Mucosa of descending colon (tissue), 3 donors: Measurements from ENCODE around the gene NCF2. TPM values are rescaled to one million over a fixed set of nuclear protein-coding genes. Genes with fewer than 3 reads are reported as not detected.

ENCODE experiments used
- ATAC-seq: fragments of 200-7000 bp; cut with Tn5 transposase; one replicate; pipeline ENCODE4 v1.9.1; 2020; ENCODE audit warnings: mild to moderate bottlenecking, moderate library complexity
- DNase-seq, 3 donors: peaks; one replicate each; pipeline ENCODE4 v3.0.0-alpha.2; 2020
- H3K36me3 ChIP-seq: fragments of 200-600 bp; one replicate; pipeline ENCODE4 v1.8.0; 2021; ENCODE audit warnings: low read depth, mild to moderate bottlenecking
- H3K4me1 ChIP-seq: fragments of 200-600 bp; one replicate; pipeline ENCODE4 v1.8.0; 2021; ENCODE audit warnings: low read depth, mild to moderate bottlenecking
- H3K4me3 ChIP-seq: fragments of 200-600 bp; one replicate; pipeline ENCODE4 v1.8.0; 2021; ENCODE audit warnings: mild to moderate bottlenecking
- H3K9me3 ChIP-seq: fragments of 200-600 bp; one replicate; pipeline ENCODE4 v1.8.0; 2021; ENCODE audit warnings: mild to moderate bottlenecking
- intact Hi-C, 2 donors: fragments of 100-400 bp; cut with DNase I in 1 of 2; cut with micrococcal nuclease in 1 of 2; formaldehyde crosslinking; loops; one replicate each; pipeline versions ENCODE4 v1.11.0 to v1.11.1; 2022; cut with DNase I, micrococcal nuclease
- long read RNA-seq, 2 donors: library from polyadenylated mRNA; unstranded; transcript quantifications; one replicate each; pipeline ENCODE4 v2.0.0, GENCODE V29; 2019 to 2021
- total RNA-seq, 3 donors: library from RNA; stranded (reverse); fragmentation: NEBNext Ultra II Directional in 2 of 3; extraction: Animal tissue kit (Norgen Biotek cat#: 25700) in 2 of 3; gene quantifications; one replicate each; pipeline versions ENCODE4 v1.2.1 to v1.2.4, GENCODE V29; 2021 to 2023
- TF ChIP-seq, protein P1 (sequence below): fragments of 200-600 bp; IDR thresholded peaks from one replicate; pipeline ENCODE4 v1.8.0; 2022; ENCODE audit warnings: antibody characterized with exemption, mild to moderate bottlenecking
- donor health status: DM: no; HTN: no; CAD: no; lungs with moderate emphysema.
- donor health status: DM: no; HTN: no; CAD: no.
- donor health status: DM: no; HTN: yes; CAD: no.

Gene NCF2, protein sequence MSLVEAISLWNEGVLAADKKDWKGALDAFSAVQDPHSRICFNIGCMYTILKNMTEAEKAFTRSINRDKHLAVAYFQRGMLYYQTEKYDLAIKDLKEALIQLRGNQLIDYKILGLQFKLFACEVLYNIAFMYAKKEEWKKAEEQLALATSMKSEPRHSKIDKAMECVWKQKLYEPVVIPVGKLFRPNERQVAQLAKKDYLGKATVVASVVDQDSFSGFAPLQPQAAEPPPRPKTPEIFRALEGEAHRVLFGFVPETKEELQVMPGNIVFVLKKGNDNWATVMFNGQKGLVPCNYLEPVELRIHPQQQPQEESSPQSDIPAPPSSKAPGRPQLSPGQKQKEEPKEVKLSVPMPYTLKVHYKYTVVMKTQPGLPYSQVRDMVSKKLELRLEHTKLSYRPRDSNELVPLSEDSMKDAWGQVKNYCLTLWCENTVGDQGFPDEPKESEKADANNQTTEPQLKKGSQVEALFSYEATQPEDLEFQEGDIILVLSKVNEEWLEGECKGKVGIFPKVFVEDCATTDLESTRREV
- total RNA-seq: 1 to 10 TPM; 2.0 to 8.9 (median 8.3) TPM
- long read RNA-seq, donor 1, transcript NCF2-201 (15 exons, 2,226 nt): major isoform, 7 of 7 reads
- long read RNA-seq, donor 1, partial matches to known transcripts: 0 of 7 reads
- long read RNA-seq, donor 1, other reads (novel, unspliced or antisense): 0 of 7 reads
- long read RNA-seq, donor 2: 0 reads

GRCh38 chr1:183590244-183591191 is at the start of gene NCF2:
NCF2 (minus strand) TSS chr1:183590459; CDS start chr1:183590329, 130 bp downstream.
- TF ChIP-seq, protein P1, sequence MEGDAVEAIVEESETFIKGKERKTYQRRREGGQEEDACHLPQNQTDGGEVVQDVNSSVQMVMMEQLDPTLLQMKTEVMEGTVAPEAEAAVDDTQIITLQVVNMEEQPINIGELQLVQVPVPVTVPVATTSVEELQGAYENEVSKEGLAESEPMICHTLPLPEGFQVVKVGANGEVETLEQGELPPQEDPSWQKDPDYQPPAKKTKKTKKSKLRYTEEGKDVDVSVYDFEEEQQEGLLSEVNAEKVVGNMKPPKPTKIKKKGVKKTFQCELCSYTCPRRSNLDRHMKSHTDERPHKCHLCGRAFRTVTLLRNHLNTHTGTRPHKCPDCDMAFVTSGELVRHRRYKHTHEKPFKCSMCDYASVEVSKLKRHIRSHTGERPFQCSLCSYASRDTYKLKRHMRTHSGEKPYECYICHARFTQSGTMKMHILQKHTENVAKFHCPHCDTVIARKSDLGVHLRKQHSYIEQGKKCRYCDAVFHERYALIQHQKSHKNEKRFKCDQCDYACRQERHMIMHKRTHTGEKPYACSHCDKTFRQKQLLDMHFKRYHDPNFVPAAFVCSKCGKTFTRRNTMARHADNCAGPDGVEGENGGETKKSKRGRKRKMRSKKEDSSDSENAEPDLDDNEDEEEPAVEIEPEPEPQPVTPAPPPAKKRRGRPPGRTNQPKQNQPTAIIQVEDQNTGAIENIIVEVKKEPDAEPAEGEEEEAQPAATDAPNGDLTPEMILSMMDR: no peak
- H3K9me3 ChIP-seq: no peaks in the 10 kb centered on the region
- DNase-seq (peak in 1 of 3 donors; percentile 31), ATAC-seq (peak; percentile 83)
- H3K4me1 ChIP-seq: peaks cover 9% of the 10 kb centered on the region
- no peaks in the 10 kb centered on the region for H3K36me3 ChIP-seq
- no peak within 1 kb of the TSS for H3K4me3 ChIP-seq
- intact Hi-C loops: no loop called here

GRCh38 chr1:183638649-183639387 is 48.6 kb upstream of the NCF2 start:
- DNase-seq (no peak), ATAC-seq (no peak)
- H3K4me3 ChIP-seq: no peak overlapping the region
- H3K36me3 ChIP-seq: no peaks in the 10 kb centered on the region
- peaks cover 4% of the 10 kb centered on the region for H3K4me1 ChIP-seq
- H3K9me3 ChIP-seq: no peaks in the 10 kb centered on the region
- intact Hi-C loops: no loop called here
- TF ChIP-seq, protein P1: no peak

DNA sequence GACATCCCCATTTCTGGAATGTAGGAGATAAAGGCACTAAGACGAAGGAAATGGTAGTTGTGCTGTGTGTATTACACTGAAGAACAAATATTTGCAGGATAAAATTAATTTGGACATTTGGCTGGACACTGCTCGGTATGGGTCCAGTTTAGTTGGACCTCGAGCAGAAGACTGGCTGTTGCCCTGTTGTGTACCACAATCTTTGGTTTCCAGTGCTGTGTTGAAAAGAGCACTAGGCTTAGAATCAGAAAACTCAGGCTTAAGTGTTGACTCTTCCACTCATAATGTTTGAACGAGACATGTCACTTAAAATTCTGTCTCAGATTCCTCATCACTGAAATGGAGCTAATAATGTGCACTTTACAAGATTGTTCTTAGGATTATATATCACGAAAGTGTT is 46.5 kb upstream of the NCF2 start:
- ATAC-seq (no peak), DNase-seq (no peak)
- H3K9me3 ChIP-seq: no peaks in the 10 kb centered on the region
- no peak overlapping the region for H3K4me3 ChIP-seq
- no peaks in the 10 kb centered on the region for H3K36me3 ChIP-seq
- intact Hi-C loops: no loop called here
- TF ChIP-seq, protein P1: no peak
- H3K4me1 ChIP-seq: peaks cover 23% of the 10 kb centered on the region

- Histone ChIP-seq H3K36me3 (no peaks in the 10 kb centered on the region), H3K4me3 (peak overlapping the region; percentile 75), H3K4me1 (peaks cover 26% of the 10 kb centered on the region), H3K9me3 (no peaks in the 10 kb centered on the region)
- DNase-seq (no peak), ATAC-seq (peak; percentile 55)
- TF ChIP-seq, protein P1: no peak
- intact Hi-C loops: no loop called here
These were observed 46.0 kb upstream of the NCF2 start for GRCh38 chr1:183636334-183636682.
